ENCODE measurements around the gene ATP8A2.

The ATP8A2 gene

GRCh38 chr13:25992076-25992475 is 620.3 kb downstream of the ATP8A2 start:
- no peaks in the 10 kb centered on the region for H3K4me1 Mint-ChIP-seq (ENCODE audit: low read depth)
- peaks cover 20% of the 10 kb centered on the region for H3K27me3 Mint-ChIP-seq (ENCODE audit: low read depth)
- peaks cover 2% of the 10 kb centered on the region for H3K36me3 Mint-ChIP-seq (ENCODE audit: low read depth)
- peaks cover 26% of the 10 kb centered on the region for H3K9me3 Mint-ChIP-seq
- no peak overlapping the region for H3K27ac Mint-ChIP-seq
- no peak overlapping the region for H3K4me3 Mint-ChIP-seq

DNA sequence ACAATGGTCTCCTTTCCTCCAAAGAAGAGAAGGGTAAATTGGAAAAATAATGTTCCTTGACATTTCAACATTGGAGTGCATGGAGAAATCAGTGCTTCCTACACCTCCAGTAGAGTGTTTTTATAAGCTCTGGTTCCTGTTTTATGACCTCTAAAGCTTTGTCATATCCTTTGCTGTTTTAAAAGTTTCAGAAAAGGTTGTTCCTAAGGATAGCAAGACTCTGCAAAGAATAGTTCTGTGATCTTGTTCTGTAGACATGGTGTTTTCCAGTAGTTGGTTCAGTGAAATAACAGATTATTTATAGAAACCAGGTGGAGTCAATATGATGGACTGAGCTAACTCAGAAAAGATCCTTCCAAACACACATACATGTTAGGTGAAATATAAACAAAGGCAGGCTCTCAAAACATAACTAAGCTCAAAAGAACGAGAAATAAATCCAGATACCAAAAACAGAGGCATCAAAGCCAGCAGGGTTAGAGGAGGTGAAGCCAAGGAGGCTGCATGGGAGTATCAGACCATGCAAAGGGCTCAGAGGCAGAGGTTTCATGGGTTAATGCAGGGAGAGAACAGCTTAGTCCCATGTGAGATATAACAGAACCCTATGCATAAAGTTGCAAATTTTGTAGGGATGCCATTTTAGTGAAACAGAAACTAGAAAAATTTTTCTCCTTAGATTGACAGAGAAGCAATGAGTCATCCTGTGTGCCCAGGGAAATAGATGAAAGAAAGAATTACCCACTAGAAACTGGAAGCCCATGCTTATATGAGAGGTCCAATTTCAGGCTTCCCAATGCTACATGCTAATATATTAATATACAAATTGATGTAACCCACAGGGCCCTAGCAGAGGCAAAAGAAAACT is 635.7 kb downstream of the ATP8A2 start:
- Mint-ChIP-seq H3K9me3 (peaks cover 9% of the 10 kb centered on the region), H3K27ac (no peak overlapping the region), H3K4me3 (no peak overlapping the region), H3K4me1 (ENCODE audit: low read depth) (peaks cover 10% of the 10 kb centered on the region), H3K36me3 (ENCODE audit: low read depth) (peaks cover 6% of the 10 kb centered on the region), H3K27me3 (ENCODE audit: low read depth) (peaks cover 8% of the 10 kb centered on the region)

- no peak overlapping the region for H3K4me3 Mint-ChIP-seq
- H3K4me1 Mint-ChIP-seq (ENCODE audit: low read depth): peaks cover 10% of the 10 kb centered on the region
- H3K9me3 Mint-ChIP-seq: no peaks in the 10 kb centered on the region
- H3K27ac Mint-ChIP-seq: no peak overlapping the region
- peaks cover 2% of the 10 kb centered on the region for H3K36me3 Mint-ChIP-seq (ENCODE audit: low read depth)
- no peaks in the 10 kb centered on the region for H3K27me3 Mint-ChIP-seq (ENCODE audit: low read depth)
Observed at GRCh38 chr13:26010487-26011207, 638.9 kb downstream of the ATP8A2 start.

- Mint-ChIP-seq H3K27ac (no peak overlapping the region), H3K4me1 (ENCODE audit: low read depth) (peaks cover 10% of the 10 kb centered on the region), H3K27me3 (ENCODE audit: low read depth) (no peaks in the 10 kb centered on the region), H3K9me3 (no peaks in the 10 kb centered on the region), H3K4me3 (no peak overlapping the region), H3K36me3 (ENCODE audit: low read depth) (peaks cover 2% of the 10 kb centered on the region)
Observed at GRCh38 chr13:26011208-26011573, 639.4 kb downstream of the ATP8A2 start.

- peak overlapping the region; percentile 56 for H3K27ac Mint-ChIP-seq
- H3K9me3 Mint-ChIP-seq: no peaks in the 10 kb centered on the region
- H3K4me1 Mint-ChIP-seq (ENCODE audit: low read depth): peaks cover 12% of the 10 kb centered on the region
- no peaks in the 10 kb centered on the region for H3K27me3 Mint-ChIP-seq (ENCODE audit: low read depth)
- H3K4me3 Mint-ChIP-seq: peak overlapping the region; percentile 70
- H3K36me3 Mint-ChIP-seq (ENCODE audit: low read depth): peaks cover 2% of the 10 kb centered on the region
Observed at GRCh38 chr13:26011996-26012821, 640.4 kb downstream of the ATP8A2 start.

GRCh38 chr13:26012995-26013394 is 641.2 kb downstream of the ATP8A2 start:
- H3K4me1 Mint-ChIP-seq (ENCODE audit: low read depth): peaks cover 10% of the 10 kb centered on the region
- peaks cover 2% of the 10 kb centered on the region for H3K36me3 Mint-ChIP-seq (ENCODE audit: low read depth)
- no peaks in the 10 kb centered on the region for H3K9me3 Mint-ChIP-seq
- no peak overlapping the region for H3K27ac Mint-ChIP-seq
- no peaks in the 10 kb centered on the region for H3K27me3 Mint-ChIP-seq (ENCODE audit: low read depth)
- peak overlapping the region; percentile 54 for H3K4me3 Mint-ChIP-seq

DNA sequence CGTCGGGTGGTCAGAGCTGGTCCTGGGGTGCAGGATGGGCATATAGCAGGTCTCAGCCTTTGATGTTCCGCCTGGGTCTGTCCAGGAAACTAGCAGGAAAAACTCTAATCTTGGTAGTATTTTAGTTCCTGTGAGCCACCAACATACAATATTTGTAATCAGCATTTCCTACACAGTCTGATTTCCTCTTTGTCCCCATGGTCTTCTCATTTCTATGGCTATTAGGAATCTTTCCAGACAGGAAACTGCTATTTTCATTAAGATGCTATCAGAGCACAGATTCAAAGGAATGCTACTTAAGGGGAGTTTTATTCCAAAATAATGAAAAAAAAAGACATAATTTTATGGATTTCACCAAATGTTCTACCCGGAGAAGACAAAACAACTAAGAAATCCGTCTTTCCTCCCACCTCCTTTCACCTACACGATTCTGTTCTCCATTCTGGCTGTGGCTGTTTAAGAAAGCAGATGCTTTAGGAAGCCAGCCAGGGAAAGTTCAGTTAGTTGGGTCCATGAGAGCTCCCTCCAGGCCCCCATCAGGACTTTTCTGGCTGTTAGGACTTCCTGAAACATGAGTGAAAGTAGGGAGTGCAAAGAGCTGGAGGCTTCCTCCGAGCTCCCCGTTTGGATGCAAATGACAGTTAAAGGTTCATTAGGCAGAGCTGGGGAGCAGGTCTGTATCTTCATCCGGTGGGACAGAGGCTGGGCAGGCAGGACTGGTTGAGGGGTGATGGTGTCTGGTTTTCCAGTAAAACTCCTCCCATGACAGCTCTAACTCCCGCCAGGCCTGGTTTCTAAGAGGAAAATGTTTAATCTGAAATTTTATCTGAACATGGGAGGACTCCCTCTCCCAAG is 643.7 kb downstream of the ATP8A2 start:
- no peak overlapping the region for H3K4me3 Mint-ChIP-seq
- peaks cover 3% of the 10 kb centered on the region for H3K36me3 Mint-ChIP-seq (ENCODE audit: low read depth)
- no peak overlapping the region for H3K27ac Mint-ChIP-seq
- no peaks in the 10 kb centered on the region for H3K9me3 Mint-ChIP-seq
- H3K4me1 Mint-ChIP-seq (ENCODE audit: low read depth): peaks cover 9% of the 10 kb centered on the region
- H3K27me3 Mint-ChIP-seq (ENCODE audit: low read depth): no peaks in the 10 kb centered on the region

- Mint-ChIP-seq H3K36me3 (ENCODE audit: low read depth) (peaks cover 9% of the 10 kb centered on the region), H3K4me1 (ENCODE audit: low read depth) (peaks cover 15% of the 10 kb centered on the region), H3K9me3 (no peaks in the 10 kb centered on the region), H3K27me3 (ENCODE audit: low read depth) (no peaks in the 10 kb centered on the region), H3K27ac (no peak overlapping the region), H3K4me3 (no peak overlapping the region)
Observed at GRCh38 chr13:26016189-26016588, 644.4 kb downstream of the ATP8A2 start.

- Mint-ChIP-seq H3K4me3 (no peak overlapping the region), H3K4me1 (ENCODE audit: low read depth) (peaks cover 14% of the 10 kb centered on the region), H3K27me3 (ENCODE audit: low read depth) (no peaks in the 10 kb centered on the region), H3K27ac (no peak overlapping the region), H3K36me3 (ENCODE audit: low read depth) (peaks cover 11% of the 10 kb centered on the region), H3K9me3 (no peaks in the 10 kb centered on the region)
Observed at GRCh38 chr13:26017196-26017921, 645.6 kb downstream of the ATP8A2 start.

DNA sequence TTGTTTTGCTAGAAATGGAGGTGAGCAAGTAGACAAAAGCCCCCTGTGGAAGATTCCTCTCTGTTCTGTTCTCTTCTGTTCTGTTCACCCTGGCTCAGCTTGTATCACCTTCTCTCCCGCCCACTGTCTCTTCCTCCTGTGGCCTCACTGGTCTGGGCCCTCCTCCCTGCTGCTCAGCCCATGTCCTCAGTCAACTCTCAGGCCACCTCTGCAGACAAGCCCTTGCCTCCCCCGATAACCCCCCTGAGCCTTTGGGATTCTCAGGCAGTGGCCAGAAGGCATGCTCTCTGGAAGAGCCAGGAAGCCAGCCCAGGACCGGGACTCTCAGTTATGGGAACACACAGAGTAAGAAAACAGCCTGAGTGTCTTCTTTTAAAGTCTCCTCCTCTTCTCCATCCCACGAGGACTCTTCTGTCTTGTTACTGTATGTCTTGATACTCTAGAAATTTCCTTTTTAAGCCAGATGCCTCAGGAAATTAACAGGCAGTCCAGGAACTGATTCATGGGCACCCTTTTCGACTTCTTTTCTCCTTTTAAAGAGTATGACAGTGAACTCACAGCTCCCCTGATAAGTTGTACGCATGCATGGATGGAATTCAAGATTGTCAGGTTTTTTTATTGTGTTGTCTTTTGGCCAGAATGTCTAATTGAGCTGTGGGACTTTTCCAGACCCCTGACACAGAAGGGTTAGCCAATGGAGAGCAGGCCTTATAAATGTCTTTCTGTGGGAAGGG is 646.3 kb downstream of the ATP8A2 start:
- Mint-ChIP-seq H3K9me3 (no peaks in the 10 kb centered on the region), H3K36me3 (ENCODE audit: low read depth) (peaks cover 11% of the 10 kb centered on the region), H3K4me3 (no peak overlapping the region), H3K27me3 (ENCODE audit: low read depth) (no peaks in the 10 kb centered on the region), H3K4me1 (ENCODE audit: low read depth) (peaks cover 14% of the 10 kb centered on the region), H3K27ac (peak overlapping the region; percentile 17)

DNA sequence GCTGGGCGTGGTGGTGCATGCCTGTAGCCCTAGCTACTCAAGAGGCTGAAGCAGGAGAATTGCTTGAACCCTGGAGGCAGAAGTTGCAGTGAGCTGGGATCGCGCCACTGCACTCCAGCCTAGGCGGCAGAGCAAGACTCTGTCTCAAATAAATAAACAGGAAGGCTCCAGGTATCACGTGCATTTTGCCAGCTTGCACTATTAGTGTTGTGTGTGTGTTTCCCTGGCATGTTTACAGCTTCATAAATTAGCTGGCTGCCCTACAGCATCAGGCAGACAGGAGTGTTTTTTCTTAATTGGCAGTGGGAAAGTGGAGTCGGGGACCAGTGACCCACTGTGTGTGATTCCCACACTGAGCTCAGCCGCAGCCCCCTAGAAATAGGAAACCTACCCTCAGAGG is 647.5 kb downstream of the ATP8A2 start:
- peaks cover 14% of the 10 kb centered on the region for H3K4me1 Mint-ChIP-seq (ENCODE audit: low read depth)
- peaks cover 11% of the 10 kb centered on the region for H3K36me3 Mint-ChIP-seq (ENCODE audit: low read depth)
- H3K4me3 Mint-ChIP-seq: no peak overlapping the region
- peaks cover 7% of the 10 kb centered on the region for H3K27me3 Mint-ChIP-seq (ENCODE audit: low read depth)
- no peak overlapping the region for H3K27ac Mint-ChIP-seq
- H3K9me3 Mint-ChIP-seq: no peaks in the 10 kb centered on the region

GRCh38 chr13:26019881-26020870 is 648.4 kb downstream of the ATP8A2 start:
- Mint-ChIP-seq H3K27ac (no peak overlapping the region), H3K27me3 (ENCODE audit: low read depth) (peaks cover 13% of the 10 kb centered on the region), H3K4me3 (no peak overlapping the region), H3K4me1 (ENCODE audit: low read depth) (peaks cover 14% of the 10 kb centered on the region), H3K36me3 (ENCODE audit: low read depth) (peaks cover 9% of the 10 kb centered on the region), H3K9me3 (no peaks in the 10 kb centered on the region)

All from T-helper 1 cell treated with Interleukin-12 subunit alpha and Interleukin-12 subunit beta and Interleukin-4 antibody, amounts not matched to agents 30 μg/mL and 1 μg/mL, for 36 hours (primary cell).